Type B pancreatic cell (in vitro differentiated cells): ENCODE measurements around the gene MT1M. TPM values are rescaled to one million over a fixed set of nuclear protein-coding genes. Genes with fewer than 3 reads are reported as not detected.

Experiments used
- DNase-seq: peaks from one replicate; pipeline ENCODE4 v3.0.0; 2021; ENCODE audit warnings: mixed read lengths; ENCODE audit not compliant: unreplicated experiment; ENCODE audit errors: extremely low spot score
- H3K27ac Mint-ChIP-seq: 2 replicates; pipeline ENCODE4 v1.8.0; 2021; ENCODE audit warnings: mild to moderate bottlenecking, mixed read lengths
- H3K27me3 Mint-ChIP-seq: 2 replicates; pipeline ENCODE4 v1.8.0; 2021; ENCODE audit warnings: mixed read lengths
- H3K36me3 Mint-ChIP-seq: 2 replicates; pipeline ENCODE4 v1.8.0; 2021; ENCODE audit warnings: mixed read lengths
- H3K4me1 Mint-ChIP-seq: one replicate; pipeline ENCODE4 v1.8.0; 2021; ENCODE audit warnings: mixed read lengths; ENCODE audit not compliant: unreplicated experiment
- H3K4me3 Mint-ChIP-seq: 2 replicates; pipeline ENCODE4 v1.8.0; 2021; ENCODE audit warnings: mild to moderate bottlenecking, mixed read lengths
- H3K9me3 Mint-ChIP-seq: 2 replicates; pipeline ENCODE4 v1.8.0; 2021; ENCODE audit warnings: mixed read lengths
- total RNA-seq: library from RNA; stranded (reverse); gene quantifications from 2 replicates; pipeline ENCODE4 v1.2.1, GENCODE V29; 2021; ENCODE audit warnings: low replicate concordance
- TF ChIP-seq, protein P1 (sequence below): fragments of 200-600 bp; sonication (generic); conservative IDR thresholded peaks from 2 replicates; pipeline ENCODE4 v1.5.0; 2021; ENCODE audit warnings: antibody characterized with exemption, mild to moderate bottlenecking

The MT1M gene
- total RNA-seq, 1 donor from 2014 or later: not detected

DNA sequence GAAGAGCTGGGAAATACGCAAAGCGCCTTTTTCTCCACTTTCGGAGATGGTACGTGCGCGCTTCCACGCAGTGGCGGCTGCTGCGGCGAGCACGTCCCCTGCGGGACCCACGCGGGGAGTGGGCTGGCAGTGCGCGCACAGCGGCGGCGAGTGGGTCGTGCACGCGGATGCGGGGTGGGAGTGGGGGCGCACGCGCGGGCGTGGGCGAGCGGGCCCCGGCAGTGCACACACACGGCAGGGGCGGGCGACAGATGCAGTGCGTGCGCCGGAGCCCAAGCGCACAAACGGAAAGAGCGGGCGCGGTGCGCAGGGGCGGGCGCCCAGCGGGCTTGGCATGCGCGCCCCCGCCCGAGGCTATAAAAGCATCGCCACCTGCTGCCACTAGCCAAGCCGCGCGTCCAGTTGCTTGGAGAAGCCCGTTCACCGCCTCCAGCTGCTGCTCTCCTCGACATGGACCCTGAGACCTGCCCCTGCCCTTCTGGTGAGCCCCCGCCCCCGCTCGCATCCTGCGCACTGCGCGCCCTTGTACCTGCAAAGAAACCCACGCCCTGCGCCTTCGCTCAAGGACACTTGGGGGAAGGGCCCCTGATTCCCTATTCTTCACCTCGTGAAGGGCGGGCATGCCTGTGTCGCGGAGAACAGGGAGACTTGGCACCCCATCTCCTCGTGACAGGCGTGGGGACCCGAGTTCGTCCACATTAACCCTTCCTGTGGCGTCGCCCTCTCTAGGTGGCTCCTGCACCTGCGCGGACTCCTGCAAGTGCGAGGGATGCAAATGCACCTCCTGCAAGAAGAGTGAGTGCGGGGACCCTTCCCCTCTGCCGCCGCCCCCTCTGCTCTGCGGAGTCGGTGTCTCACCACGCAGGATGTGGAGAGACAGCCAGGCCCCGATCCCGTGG, 43.1 kb upstream of the MT1M start, which contains the start of gene MT3:
Gene MT3 (plus strand): TSS at position 388 of the 899 bp plus-strand sequence. CDS start 63 bp downstream, at position 451.
- no peaks in the 10 kb centered on the region for H3K4me1 Mint-ChIP-seq
- no peaks in the 10 kb centered on the region for H3K9me3 Mint-ChIP-seq
- no peak for DNase-seq
- peak within 1 kb of the TSS; percentile 80 for H3K4me3 Mint-ChIP-seq
- peaks cover 91% of the 10 kb centered on the region for H3K27me3 Mint-ChIP-seq
- no peak within 1 kb of the TSS for H3K27ac Mint-ChIP-seq
- H3K36me3 Mint-ChIP-seq: no peaks in the 10 kb centered on the region
- TF ChIP-seq, protein P1, sequence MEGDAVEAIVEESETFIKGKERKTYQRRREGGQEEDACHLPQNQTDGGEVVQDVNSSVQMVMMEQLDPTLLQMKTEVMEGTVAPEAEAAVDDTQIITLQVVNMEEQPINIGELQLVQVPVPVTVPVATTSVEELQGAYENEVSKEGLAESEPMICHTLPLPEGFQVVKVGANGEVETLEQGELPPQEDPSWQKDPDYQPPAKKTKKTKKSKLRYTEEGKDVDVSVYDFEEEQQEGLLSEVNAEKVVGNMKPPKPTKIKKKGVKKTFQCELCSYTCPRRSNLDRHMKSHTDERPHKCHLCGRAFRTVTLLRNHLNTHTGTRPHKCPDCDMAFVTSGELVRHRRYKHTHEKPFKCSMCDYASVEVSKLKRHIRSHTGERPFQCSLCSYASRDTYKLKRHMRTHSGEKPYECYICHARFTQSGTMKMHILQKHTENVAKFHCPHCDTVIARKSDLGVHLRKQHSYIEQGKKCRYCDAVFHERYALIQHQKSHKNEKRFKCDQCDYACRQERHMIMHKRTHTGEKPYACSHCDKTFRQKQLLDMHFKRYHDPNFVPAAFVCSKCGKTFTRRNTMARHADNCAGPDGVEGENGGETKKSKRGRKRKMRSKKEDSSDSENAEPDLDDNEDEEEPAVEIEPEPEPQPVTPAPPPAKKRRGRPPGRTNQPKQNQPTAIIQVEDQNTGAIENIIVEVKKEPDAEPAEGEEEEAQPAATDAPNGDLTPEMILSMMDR: no peak

GRCh38 chr16:56591377-56592060, 40.9 kb upstream of the MT1M start:
- TF ChIP-seq, protein P1: no peak
- no peaks in the 10 kb centered on the region for H3K9me3 Mint-ChIP-seq
- H3K36me3 Mint-ChIP-seq: no peaks in the 10 kb centered on the region
- no peak overlapping the region for H3K4me3 Mint-ChIP-seq
- peaks cover 78% of the 10 kb centered on the region for H3K27me3 Mint-ChIP-seq
- H3K27ac Mint-ChIP-seq: no peak overlapping the region
- DNase-seq: no peak
- H3K4me1 Mint-ChIP-seq: no peaks in the 10 kb centered on the region

- DNase-seq: no peak
- Mint-ChIP-seq H3K4me3 (no peak overlapping the region), H3K27ac (no peak overlapping the region), H3K27me3 (peaks cover 74% of the 10 kb centered on the region), H3K4me1 (no peaks in the 10 kb centered on the region), H3K36me3 (no peaks in the 10 kb centered on the region), H3K9me3 (no peaks in the 10 kb centered on the region)
- TF ChIP-seq, protein P1: no peak
Measured at GRCh38 chr16:56593573-56594291, 38.7 kb upstream of the MT1M start.

GRCh38 chr16:56594292-56594619, 38.2 kb upstream of the MT1M start:
- no peaks in the 10 kb centered on the region for H3K4me1 Mint-ChIP-seq
- H3K27me3 Mint-ChIP-seq: peaks cover 72% of the 10 kb centered on the region
- no peak overlapping the region for H3K27ac Mint-ChIP-seq
- no peak for DNase-seq
- no peak overlapping the region for H3K4me3 Mint-ChIP-seq
- TF ChIP-seq, protein P1: no peak
- H3K9me3 Mint-ChIP-seq: no peaks in the 10 kb centered on the region
- no peaks in the 10 kb centered on the region for H3K36me3 Mint-ChIP-seq

GRCh38 chr16:56600398-56600999, 32.0 kb upstream of the MT1M start:
- no peak for DNase-seq
- H3K4me1 Mint-ChIP-seq: no peaks in the 10 kb centered on the region
- TF ChIP-seq, protein P1: peak; percentile 77

More at GRCh38 chr16:56600398-56600999, 32.0 kb upstream of the MT1M start:
- H3K4me3 Mint-ChIP-seq: no peak overlapping the region
- H3K9me3 Mint-ChIP-seq: no peaks in the 10 kb centered on the region
- peaks cover 56% of the 10 kb centered on the region for H3K27me3 Mint-ChIP-seq
- H3K27ac Mint-ChIP-seq: no peak overlapping the region
- H3K36me3 Mint-ChIP-seq: no peaks in the 10 kb centered on the region
